Measurements from ENCODE around the gene PXDN. TPM values are rescaled to one million over a fixed set of nuclear protein-coding genes. Genes with fewer than 3 reads are reported as not detected.
A peak's percentile ranks its signal among the peaks of the same experiment; 100 is the strongest.

The PXDN gene
- total and polyA plus RNA-seq, 2 of the 4 experiments (the other 2 are of a cell fraction) = 153 to 332 TPM

- Histone ChIP-seq H3K36me3 (ENCODE audit: control insufficient read depth, insufficient read depth, low read length) (no peaks in the 10 kb centered on the region), H3K23ac (ENCODE audit: low read depth, low read length) (peak overlapping the region; percentile 58), H3K4me3 (ENCODE audit: insufficient read depth, low read depth, low read length) (no peak overlapping the region), H4K8ac (ENCODE audit: low read depth in 2 of 2, low read length in 2 of 2) (peak overlapping the region; percentile 30 to 90; a peak in 3 of 4 replicates), H4K5ac (ENCODE audit: low read depth, low read length) (peak overlapping the region; percentile 19), H3K79me1 (ENCODE audit: low read depth in 1 of 2, low read length in 2 of 2) (peaks cover 0 to 14% of the 10 kb centered on the region in 2 experiments; a peak in 2 of 4 replicates), H3K4me2 (ENCODE audit: low read depth, low read length) (0 out of 2 replicates have a peak overlapping the region, but pooled peaks have one; percentile 2), H3K18ac (ENCODE audit: low read depth, low read length) (peak overlapping the region; percentile 35), H4K20me1 (ENCODE audit: insufficient read depth, low read length) (peaks cover 5% of the 10 kb centered on the region), H3K9me3 (ENCODE audit: control insufficient read depth, insufficient read depth, low read length) (peaks cover 2% of the 10 kb centered on the region; the same call in 1 of the 2 replicates), H3K27ac (ENCODE audit: insufficient read depth, low read length) (peak overlapping the region; percentile 59), H3K14ac (replicated peaks; ENCODE audit: low read depth, low read length) (peak overlapping the region; percentile 88), H2BK120ac (ENCODE audit: low read depth, low read length) (peak overlapping the region; percentile 97), H2AFZ (replicated peaks; ENCODE audit: low read length, poor library complexity) (peak overlapping the region; percentile 47), H3K56ac (ENCODE audit: extremely low read depth, insufficient read depth, low read length) (peak overlapping the region; percentile 71; the same call in 1 of the 2 replicates), H2BK20ac (ENCODE audit: low read depth, low read length) (peak overlapping the region; percentile 99), H2AK9ac (replicated peaks; ENCODE audit: low read depth, low read length, poor library complexity) (peak overlapping the region; percentile 91), H3K9ac (ENCODE audit: low read depth, low read length) (no peak overlapping the region), H3K4ac (ENCODE audit: low read depth, low read length) (peak overlapping the region; percentile 99), H4K91ac (ENCODE audit: insufficient read depth, low read depth, low read length) (peak overlapping the region; percentile 75), H3K9me1 (ENCODE audit: insufficient read depth, low read length) (peaks cover 17% of the 10 kb centered on the region), H3K4me1 (ENCODE audit: control insufficient read depth, insufficient read depth, low read length) (peaks cover 30% of the 10 kb centered on the region), H2BK5ac (ENCODE audit: low read depth, low read length, poor library complexity, severe bottlenecking) (peak overlapping the region; percentile 76), H3K27me3 (ENCODE audit: control insufficient read depth, insufficient read depth, low read length) (no peaks in the 10 kb centered on the region), H2BK15ac (ENCODE audit: low read depth, low read length) (peak overlapping the region; percentile 43; the same call in 2 of the 3 replicates), H2AK5ac (ENCODE audit: low read depth, low read length) (peak overlapping the region; percentile 99)
- WGBS, 2 experiments (ENCODE audit: extremely low coverage in 2 of 2, insufficient read length in 1 of 2) = 0% methylated on average over 7 of the region's 18 CpGs; no CpG with 5 or more reads in 1 of the 2 experiments
- DNase-seq (peak; percentile 97), ATAC-seq (ENCODE audit: low read depth) (peak; percentile 83)
- CTCF ChIA-PET = interaction anchor here (0.6 to 1.3 kb wide), 6 partner anchors 14 to 205 kb away, joined by 3 to 9 read pairs (median 3); no protein-coding TSS in a partner anchor
- in situ Hi-C loops (cut with MboI; ENCODE audit: low sequenced_read_pairs) (loop anchor here (25.0 kb wide), 1 partner anchor 168 kb away; no protein-coding TSS in a partner anchor), intact Hi-C loops (cut with micrococcal nuclease) (no loop called here), dilution Hi-C loops (cut with HindIII; ENCODE audit: low sequenced_read_pairs, unreplicated experiment) (no loop called here)
- BruUV-seq (replicated peaks) = no TSS peak
- POLR2A ChIA-PET (ENCODE audit: unreplicated experiment) = no interaction called here
- TF ChIP-seq ELK1 (IDR thresholded peaks at IDR 0.05; ENCODE audit: borderline replicate concordance, low read depth, low read length) = no peak
- TF ChIP-seq BHLHE40 (IDR thresholded peaks at IDR 0.05; ENCODE audit: low read depth, low read length) = peak; percentile 58; the same call in 1 of the 2 replicates
- peak; percentile 11; the same call in 1 of the 2 replicates for TF ChIP-seq NFE2L2 (IDR thresholded peaks at IDR 0.05; ENCODE audit: low read depth, low read length)
- TF ChIP-seq CEBPB (IDR thresholded peaks at IDR 0.05; ENCODE audit: low read depth, low read length) = 0 out of 2 replicates have a peak, but pooled peaks have one; percentile 5
- no peak for TF ChIP-seq CTCF (conservative IDR thresholded peaks at IDR 0.05; ENCODE audit: low read depth, low read length)
- peak; percentile 12; the same call in 1 of the 2 replicates for TF ChIP-seq MAZ (IDR thresholded peaks at IDR 0.05; ENCODE audit: borderline replicate concordance, low read depth, low read length)
- TF ChIP-seq SMC3 (IDR thresholded peaks at IDR 0.05; ENCODE audit: low read depth, low read length) = no peak
- no peak for TF ChIP-seq RCOR1 (IDR thresholded peaks at IDR 0.05; ENCODE audit: insufficient replicate concordance, low read length)
- no peak for TF ChIP-seq RFX5 (IDR thresholded peaks at IDR 0.05; ENCODE audit: low read depth, low read length)
- 0 out of 2 replicates have a peak, but pooled peaks have one; percentile 0 for TF ChIP-seq RAD21 (IDR thresholded peaks at IDR 0.05; ENCODE audit: low read length)
- TF ChIP-seq POLR2A (IDR thresholded peaks at IDR 0.05; ENCODE audit: low read depth, low read length) = peak; percentile 38; the same call in 1 of the 2 replicates
- 0 out of 2 replicates have a peak, but pooled peaks have one; percentile 37 for TF ChIP-seq FOS (IDR thresholded peaks at IDR 0.05; ENCODE audit: low read depth, low read length)
- no peak for TF ChIP-seq MXI1 (IDR thresholded peaks at IDR 0.05; ENCODE audit: borderline replicate concordance, low read depth, low read length)
- TF ChIP-seq MAFK (IDR thresholded peaks at IDR 0.05; ENCODE audit: low read depth, low read length) = peak; percentile 72
Measured at GRCh38 chr2:1755436-1756191, 11.3 kb upstream of the PXDN start.
